HG02981 (cell line): ENCODE measurements around the gene CABP5.
"Not testable (repeated sequence)": the region's sequence is repeated elsewhere in the genome, so short reads cannot be mapped to it uniquely, and the experiment has no call there.

ENCODE experiments used
- ATAC-seq: cut with Tn5 transposase; IDR thresholded peaks from one replicate; pipeline ENCODE4 v1.9.1; 2021; ENCODE audit warnings: mild to moderate bottlenecking, moderate library complexity; ENCODE audit not compliant: unreplicated experiment

Gene CABP5

GRCh38 chr19:48043675-48044258 is at the start of gene CABP5:
TSS of gene CABP5 (minus strand) at chr19:48044079. CDS start at chr19:48043922, 157 bp downstream.
- no peak for ATAC-seq

GRCh38 chr19:48091111-48091718 is 47.3 kb upstream of the CABP5 start:
- ATAC-seq: not testable (repeated sequence)

GRCh38 chr19:48090281-48090802 is 46.5 kb upstream of the CABP5 start:
- ATAC-seq: no peak

- not testable (repeated sequence) for ATAC-seq
These were observed 45.1 kb upstream of the CABP5 start for GRCh38 chr19:48088991-48089390.

GRCh38 chr19:48085904-48086864 is 42.3 kb upstream of the CABP5 start:
- no peak for ATAC-seq

- ATAC-seq: no peak
These were observed 41.2 kb upstream of the CABP5 start for GRCh38 chr19:48085076-48085475.

- no peak for ATAC-seq
These were observed 37.2 kb upstream of the CABP5 start for GRCh38 chr19:48081106-48081505.

GRCh38 chr19:48070177-48070769 is 26.4 kb upstream of the CABP5 start:
- ATAC-seq: not testable (repeated sequence)

- ATAC-seq: no peak
These were observed 25.6 kb upstream of the CABP5 start for GRCh38 chr19:48069435-48069834.

- ATAC-seq: no peak
These were observed 20.6 kb upstream of the CABP5 start for GRCh38 chr19:48064509-48064908.

GRCh38 chr19:48061401-48062344 is 17.8 kb upstream of the CABP5 start:
- ATAC-seq: no peak

GRCh38 chr19:48060381-48060780 is 16.5 kb upstream of the CABP5 start:
- no peak for ATAC-seq

GRCh38 chr19:48059331-48059730 is 15.5 kb upstream of the CABP5 start:
- ATAC-seq: no peak

- no peak for ATAC-seq
These were observed 10.0 kb upstream of the CABP5 start for GRCh38 chr19:48053856-48054255.

- ATAC-seq: no peak
These were observed 9.2 kb upstream of the CABP5 start for GRCh38 chr19:48053076-48053475.

GRCh38 chr19:48051335-48052033 is 7.6 kb upstream of the CABP5 start:
- ATAC-seq: no peak

- no peak for ATAC-seq
These were observed 682 bp upstream of the CABP5 start for GRCh38 chr19:48044561-48044960.

GRCh38 chr19:48041877-48042580 is 1.9 kb downstream of the CABP5 start:
- no peak for ATAC-seq

- ATAC-seq: no peak
These were observed 7.1 kb downstream of the CABP5 start for GRCh38 chr19:48036765-48037164.
